IPS-20b (cell line): ENCODE results near the gene DACT2.
"Not testable (repeated sequence)": the region's sequence is repeated elsewhere in the genome, so short reads cannot be mapped to it uniquely, and the experiment has no call there.

Experiments
- H3K27ac ChIP-seq: one replicate; pipeline ENCODE4 v1.5.1; 2013; ENCODE audit warnings: low read length
- H3K27me3 ChIP-seq: 2 replicates; pipeline ENCODE4 v1.6.1; 2013; ENCODE audit warnings: mild to moderate bottlenecking, low read length, inconsistent platforms; ENCODE audit not compliant: insufficient read depth
- H3K36me3 ChIP-seq: 2 replicates; pipeline ENCODE4 v1.6.1; 2013; ENCODE audit warnings: low read depth, mild to moderate bottlenecking, inconsistent platforms, low read length, moderate library complexity; ENCODE audit not compliant: insufficient read depth
- H3K4me1 ChIP-seq: 2 replicates; pipeline ENCODE4 v1.6.1; 2013; ENCODE audit warnings: mild to moderate bottlenecking, control low read depth, inconsistent platforms, low read length, moderate library complexity; ENCODE audit not compliant: insufficient read depth
- H3K4me3 ChIP-seq: 2 replicates; pipeline ENCODE4 v1.5.1; 2013; ENCODE audit warnings: mild to moderate bottlenecking, low read length, inconsistent platforms
- H3K9ac ChIP-seq: 2 replicates; pipeline ENCODE4 v1.6.1; 2013; ENCODE audit warnings: low read depth, mild to moderate bottlenecking, inconsistent platforms, low read length, moderate library complexity
- H3K9me3 ChIP-seq: 2 replicates; pipeline ENCODE4 v1.6.1; 2013; ENCODE audit warnings: mild to moderate bottlenecking, low read depth, low read length, inconsistent platforms; ENCODE audit not compliant: insufficient read depth

Gene DACT2

GRCh38 chr6:168276576-168277273 is 42.9 kb downstream of the DACT2 start:
- H3K27ac ChIP-seq = no peak overlapping the region
- peaks cover 12% of the 10 kb centered on the region; the same call in 1 of the 2 replicates for H3K4me1 ChIP-seq
- no peaks in the 10 kb centered on the region for H3K36me3 ChIP-seq
- H3K27me3 ChIP-seq = peaks cover 18% of the 10 kb centered on the region
- no peaks in the 10 kb centered on the region for H3K9me3 ChIP-seq
- no peak overlapping the region for H3K9ac ChIP-seq
- H3K4me3 ChIP-seq = no peak overlapping the region

DNA sequence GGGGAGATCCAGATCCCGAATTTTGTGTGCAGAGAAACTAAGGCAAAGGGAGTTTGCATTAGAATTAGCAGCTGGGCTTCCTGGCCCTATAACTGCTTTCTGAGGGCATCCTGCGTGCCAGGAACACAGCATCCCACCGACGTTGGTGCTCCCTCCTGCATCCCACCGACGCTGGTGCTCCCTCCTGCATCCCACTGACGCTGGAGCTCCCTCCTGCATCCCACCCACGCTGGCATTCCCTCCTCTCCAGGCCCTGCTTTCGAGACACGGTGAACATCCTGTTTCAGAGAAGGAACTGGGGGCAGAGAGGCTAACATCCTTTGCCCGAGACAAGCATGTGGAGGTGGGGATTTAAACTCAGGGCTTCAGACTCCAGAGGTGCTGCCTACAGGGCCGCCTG is 44.4 kb downstream of the DACT2 start:
- H3K27me3 ChIP-seq = peaks cover 18% of the 10 kb centered on the region
- H3K9ac ChIP-seq = no peak overlapping the region
- H3K9me3 ChIP-seq = no peaks in the 10 kb centered on the region
- H3K4me3 ChIP-seq = no peak overlapping the region
- H3K27ac ChIP-seq = no peak overlapping the region
- peaks cover 12% of the 10 kb centered on the region; the same call in 1 of the 2 replicates for H3K4me1 ChIP-seq
- H3K36me3 ChIP-seq = no peaks in the 10 kb centered on the region

DNA sequence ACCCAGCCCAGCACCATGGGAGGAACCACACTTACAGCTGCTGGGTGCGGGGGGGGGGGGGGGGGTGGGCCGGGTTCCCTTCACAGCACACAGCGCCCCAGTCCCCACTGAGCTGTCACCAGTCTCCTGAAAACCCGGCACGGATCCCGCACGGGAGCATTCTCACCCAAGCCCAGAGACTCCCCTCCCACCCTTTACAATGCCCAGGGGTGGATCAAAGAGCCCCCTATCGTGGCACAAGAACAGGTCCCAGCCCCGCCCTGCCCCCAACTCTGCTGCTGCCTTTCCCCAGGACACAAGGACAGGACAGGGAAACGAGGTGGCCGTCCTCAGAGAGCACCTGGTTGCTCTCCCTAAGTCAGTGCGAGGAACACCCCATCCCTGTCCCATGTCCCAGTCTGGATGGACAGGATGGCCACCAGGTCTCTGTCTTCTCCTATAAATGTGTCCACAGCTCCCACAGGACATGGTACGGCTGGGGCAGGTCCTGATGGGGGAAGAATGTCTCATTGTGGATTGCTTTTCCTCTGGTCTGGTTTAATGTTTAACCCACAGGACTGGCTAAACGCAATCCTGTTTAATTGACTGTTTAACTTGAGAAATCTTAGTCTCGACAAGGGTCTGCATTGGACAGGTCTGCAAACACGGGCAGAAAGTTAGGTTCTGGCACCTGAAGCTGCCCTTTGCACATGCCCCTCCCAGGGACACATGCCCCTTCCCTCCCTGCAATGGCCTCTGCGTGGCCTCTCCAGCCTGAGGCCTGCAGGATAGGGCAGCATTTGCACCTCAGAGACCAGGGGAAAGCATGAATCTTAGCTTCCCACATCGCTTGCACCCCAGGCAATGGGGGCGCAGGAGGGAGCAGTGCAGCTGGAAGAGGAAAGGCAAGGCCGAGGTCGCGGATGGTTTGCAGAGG is 45.3 kb downstream of the DACT2 start:
- peaks cover 12% of the 10 kb centered on the region; the same call in 1 of the 2 replicates for H3K4me1 ChIP-seq
- no peaks in the 10 kb centered on the region for H3K36me3 ChIP-seq
- peaks cover 18% of the 10 kb centered on the region for H3K27me3 ChIP-seq
- no peak overlapping the region for H3K27ac ChIP-seq
- H3K9ac ChIP-seq = no peak overlapping the region
- H3K4me3 ChIP-seq = no peak overlapping the region
- H3K9me3 ChIP-seq = no peaks in the 10 kb centered on the region

GRCh38 chr6:168273441-168274036 is 46.0 kb downstream of the DACT2 start:
- no peak overlapping the region for H3K4me3 ChIP-seq
- H3K4me1 ChIP-seq = peaks cover 12% of the 10 kb centered on the region; the same call in 1 of the 2 replicates
- H3K9ac ChIP-seq = no peak overlapping the region
- H3K27ac ChIP-seq = no peak overlapping the region
- H3K27me3 ChIP-seq = peaks cover 18% of the 10 kb centered on the region
- H3K9me3 ChIP-seq = no peaks in the 10 kb centered on the region
- H3K36me3 ChIP-seq = no peaks in the 10 kb centered on the region

DNA sequence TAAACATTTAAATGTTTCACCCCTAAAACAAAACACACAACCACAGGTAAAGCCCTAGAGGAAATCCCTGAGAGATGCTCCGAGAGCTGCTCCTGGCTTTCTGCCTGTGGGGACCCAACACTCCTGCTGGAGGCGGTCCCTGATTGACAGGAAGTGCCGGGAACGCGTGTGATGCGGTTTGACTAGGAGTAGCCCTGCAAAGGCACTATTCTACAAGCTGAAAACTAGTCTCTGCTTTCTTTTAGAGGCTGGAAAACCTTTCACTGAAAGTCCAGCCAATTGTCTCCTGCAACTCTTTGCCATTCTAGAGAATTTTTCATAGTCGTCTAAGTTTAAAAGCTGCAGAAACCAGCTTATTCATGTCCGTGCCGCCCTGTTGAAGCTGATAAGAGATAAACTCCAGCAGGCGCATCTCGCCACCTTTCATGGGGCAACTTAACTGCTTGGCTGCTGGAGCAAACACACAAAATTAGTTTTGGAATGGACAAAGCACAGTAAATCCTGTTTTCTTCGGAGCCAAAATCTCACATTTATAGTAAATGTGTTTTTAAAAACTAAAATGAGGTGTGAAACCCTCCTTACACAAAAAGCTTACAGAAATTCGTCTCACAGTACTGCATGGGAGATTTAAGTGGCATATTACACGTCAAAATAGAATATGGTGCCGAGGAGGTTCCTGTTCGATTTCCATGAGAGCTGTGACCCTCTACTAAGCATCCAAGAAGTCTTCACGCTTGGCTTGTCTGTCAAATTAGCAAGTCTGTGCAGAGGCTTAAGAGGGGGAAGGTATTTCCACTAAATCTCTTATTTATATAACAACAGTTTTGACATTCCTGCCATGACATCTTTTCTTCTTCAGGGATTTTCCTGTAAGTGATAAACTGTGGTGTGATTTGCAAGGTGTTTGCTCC is 46.9 kb downstream of the DACT2 start:
- H3K9ac ChIP-seq = no peak overlapping the region
- H3K36me3 ChIP-seq = no peaks in the 10 kb centered on the region
- no peaks in the 10 kb centered on the region for H3K9me3 ChIP-seq
- H3K27ac ChIP-seq = no peak overlapping the region
- peaks cover 12% of the 10 kb centered on the region; the same call in 1 of the 2 replicates for H3K4me1 ChIP-seq
- H3K27me3 ChIP-seq = peaks cover 18% of the 10 kb centered on the region
- H3K4me3 ChIP-seq = no peak overlapping the region

DNA sequence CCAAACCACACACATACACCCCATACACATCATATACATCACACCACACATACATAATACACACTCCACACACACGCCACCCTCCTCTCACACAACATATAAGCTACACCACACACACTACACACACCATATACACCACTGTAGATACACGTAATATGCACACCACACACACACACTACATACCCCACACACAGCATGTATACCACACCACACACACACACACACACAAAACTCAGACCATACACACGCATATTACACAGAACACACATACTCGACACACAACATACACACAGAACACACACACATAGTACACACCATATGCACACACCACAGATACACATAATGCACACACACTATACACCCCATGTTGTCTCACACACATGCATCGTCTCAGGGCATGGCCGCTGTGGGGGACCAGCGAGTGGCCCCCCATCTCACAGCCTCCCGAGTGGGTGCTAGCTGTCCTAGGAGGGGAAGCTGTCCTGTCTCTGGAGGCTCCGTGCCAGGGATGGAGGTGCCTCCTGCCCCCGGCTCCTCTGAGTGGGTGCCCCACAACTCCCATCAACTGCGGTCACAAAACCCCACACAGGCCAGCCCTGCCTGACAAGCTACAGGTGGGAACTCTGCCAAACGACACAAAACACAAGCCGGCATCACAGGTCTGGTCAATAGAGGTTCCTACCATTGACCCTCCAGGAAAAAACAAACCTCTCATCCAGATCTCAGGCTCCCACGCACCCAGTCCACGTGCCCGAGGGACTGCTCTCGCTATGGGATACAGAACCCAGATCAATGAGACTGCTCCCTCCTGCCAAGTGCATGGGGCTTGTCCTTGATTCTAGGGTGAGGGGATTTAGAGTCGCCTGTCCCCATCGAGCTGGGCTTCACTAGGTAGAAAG is 49.1 kb downstream of the DACT2 start:
- H3K9me3 ChIP-seq = no peaks in the 10 kb centered on the region
- H3K27ac ChIP-seq = no peak overlapping the region
- H3K4me1 ChIP-seq = peaks cover 16% of the 10 kb centered on the region; the same call in 1 of the 2 replicates
- H3K4me3 ChIP-seq = no peak overlapping the region
- H3K36me3 ChIP-seq = no peaks in the 10 kb centered on the region
- peaks cover 18% of the 10 kb centered on the region for H3K27me3 ChIP-seq
- H3K9ac ChIP-seq = no peak overlapping the region

DNA sequence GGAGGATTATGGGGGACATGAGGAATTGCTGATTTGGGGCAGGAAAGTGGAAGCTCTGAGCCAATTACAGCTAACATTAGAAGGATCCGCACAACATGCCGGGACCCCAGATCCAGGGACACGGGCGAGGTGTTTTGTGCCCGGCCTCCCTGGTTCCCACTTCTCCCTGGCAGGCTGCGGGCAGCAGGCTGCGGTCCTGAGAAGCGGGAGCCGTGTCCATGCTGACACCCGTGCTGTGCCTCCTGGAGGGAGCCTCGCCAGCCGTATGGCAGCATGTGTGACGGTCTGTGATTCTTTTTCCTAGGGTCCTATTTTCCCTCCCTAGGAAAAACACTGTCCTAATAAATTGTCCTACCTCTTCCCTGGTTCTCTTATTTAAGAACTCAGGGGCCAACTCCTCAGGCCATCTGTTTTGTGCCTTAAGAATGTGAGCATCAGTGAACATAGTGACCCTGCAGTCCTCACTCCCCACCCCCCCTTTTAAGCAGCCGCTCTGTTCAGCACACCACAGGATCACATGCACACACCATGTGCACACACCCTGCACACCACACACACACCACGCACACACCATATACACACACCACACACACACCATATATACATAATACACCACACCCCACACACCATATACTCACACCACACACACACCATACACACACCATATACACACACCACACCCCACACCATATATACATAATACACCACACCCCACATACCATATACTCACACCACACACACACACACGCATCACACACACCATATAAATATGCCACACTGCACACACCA is 49.9 kb downstream of the DACT2 start:
- Histone ChIP-seq H3K36me3 (no peaks in the 10 kb centered on the region), H3K4me1 (peaks cover 16% of the 10 kb centered on the region; the same call in 1 of the 2 replicates), H3K27ac (no peak overlapping the region), H3K9me3 (no peaks in the 10 kb centered on the region), H3K27me3 (peaks cover 17% of the 10 kb centered on the region), H3K9ac (no peak overlapping the region), H3K4me3 (no peak overlapping the region)

DNA sequence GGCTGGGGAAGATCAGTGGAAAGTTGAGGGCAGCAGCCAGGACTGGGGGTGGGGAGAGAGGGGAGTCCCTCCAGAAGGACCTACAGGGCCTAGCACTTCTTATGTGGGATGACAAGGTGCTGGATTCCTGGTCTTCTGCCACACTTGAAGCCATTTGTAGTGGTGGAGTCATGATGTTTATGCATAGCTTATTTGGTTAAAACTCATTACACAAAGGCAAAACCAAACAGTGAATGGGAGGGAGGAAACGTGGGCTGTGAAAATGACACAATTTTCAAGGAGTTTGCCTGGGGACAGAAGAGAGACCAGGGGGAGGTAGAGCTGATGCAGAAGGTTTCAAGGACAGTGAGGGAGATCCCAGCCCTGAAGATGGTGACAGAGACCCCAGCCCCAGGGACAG is 50.8 kb downstream of the DACT2 start:
- peaks cover 11% of the 10 kb centered on the region; the same call in 1 of the 2 replicates for H3K4me1 ChIP-seq
- H3K27ac ChIP-seq = no peak overlapping the region
- peaks cover 11% of the 10 kb centered on the region for H3K27me3 ChIP-seq
- no peak overlapping the region for H3K4me3 ChIP-seq
- H3K9me3 ChIP-seq = no peaks in the 10 kb centered on the region
- H3K9ac ChIP-seq = no peak overlapping the region
- no peaks in the 10 kb centered on the region for H3K36me3 ChIP-seq

GRCh38 chr6:168267779-168268178 is 51.8 kb downstream of the DACT2 start:
- H3K27me3 ChIP-seq, H3K4me3 ChIP-seq, H3K4me1 ChIP-seq, H3K36me3 ChIP-seq, H3K9me3 ChIP-seq, H3K27ac ChIP-seq, H3K9ac ChIP-seq: not testable (repeated sequence)
